BLaER1 (cell line): ENCODE results near the gene CREBBP.

Experiments
- H3K27ac ChIP-seq: shearing (Covaris generic); formaldehyde crosslinking; 2 replicates; pipeline ENCODE4 v1.8.1; 2022
- H3K27me3 ChIP-seq: shearing (Covaris generic); formaldehyde crosslinking; 2 replicates; pipeline ENCODE4 v1.8.1; 2022
- H3K36me3 ChIP-seq: shearing (Covaris generic); formaldehyde crosslinking; 2 replicates; pipeline ENCODE4 v1.8.1; 2022
- H3K4me1 ChIP-seq: shearing (Covaris generic); formaldehyde crosslinking; 2 replicates; pipeline ENCODE4 v1.8.1; 2022
- H3K4me2 ChIP-seq: shearing (Covaris generic); formaldehyde crosslinking; 2 replicates; pipeline ENCODE4 v1.8.1; 2022
- H3K4me3 ChIP-seq: shearing (Covaris generic); formaldehyde crosslinking; 2 replicates; pipeline ENCODE4 v1.8.1; 2022
- H3K9ac ChIP-seq: shearing (Covaris generic); formaldehyde crosslinking; 2 replicates; pipeline ENCODE4 v1.8.1; 2022
- H3K9me3 ChIP-seq: shearing (Covaris generic); formaldehyde crosslinking; 2 replicates; pipeline ENCODE4 v1.8.1; 2022
- H4K20me1 ChIP-seq: shearing (Covaris generic); formaldehyde crosslinking; 2 replicates; pipeline ENCODE4 v1.8.1; 2022
- Cebpa-rat ChIP-seq: shearing (Covaris generic); IDR thresholded peaks from 2 replicates; pipeline ENCODE4 v1.8.1; 2022

Gene CREBBP

GRCh38 chr16:3881499-3881990 is 1.0 kb upstream of the CREBBP start:
- Histone ChIP-seq H3K27ac (peak overlapping the region; percentile 98), H3K9ac (peak overlapping the region; percentile 96), H3K4me2 (peak overlapping the region; percentile 95), H3K36me3 (no peaks in the 10 kb centered on the region), H3K4me3 (peak overlapping the region; percentile 75), H3K27me3 (no peaks in the 10 kb centered on the region), H3K4me1 (peaks cover 44% of the 10 kb centered on the region), H3K9me3 (no peaks in the 10 kb centered on the region), H4K20me1 (peaks cover 33% of the 10 kb centered on the region)
- TF ChIP-seq Cebpa-rat = no peak

GRCh38 chr16:3879887-3880564 is 487 bp downstream of the CREBBP start:
- no peaks in the 10 kb centered on the region for H3K9me3 ChIP-seq
- no peak for TF ChIP-seq Cebpa-rat
- peak overlapping the region; percentile 98 for H3K27ac ChIP-seq
- no peaks in the 10 kb centered on the region for H3K36me3 ChIP-seq
- H4K20me1 ChIP-seq = peaks cover 48% of the 10 kb centered on the region
- H3K4me2 ChIP-seq = peak overlapping the region; percentile 82
- peak overlapping the region; percentile 75 for H3K4me3 ChIP-seq
- peak overlapping the region; percentile 96 for H3K9ac ChIP-seq
- H3K27me3 ChIP-seq = no peaks in the 10 kb centered on the region
- H3K4me1 ChIP-seq = peaks cover 60% of the 10 kb centered on the region

GRCh38 chr16:3879258-3879886 is 1.1 kb downstream of the CREBBP start:
- Histone ChIP-seq H3K4me2 (peak overlapping the region; percentile 82), H3K4me3 (peak overlapping the region; percentile 75), H4K20me1 (peaks cover 55% of the 10 kb centered on the region), H3K36me3 (no peaks in the 10 kb centered on the region; the same call in 1 of the 2 replicates), H3K9me3 (no peaks in the 10 kb centered on the region), H3K9ac (peak overlapping the region; percentile 96), H3K27me3 (no peaks in the 10 kb centered on the region), H3K27ac (peak overlapping the region; percentile 98), H3K4me1 (peaks cover 66% of the 10 kb centered on the region)
- no peak for TF ChIP-seq Cebpa-rat

- Histone ChIP-seq H3K27me3 (no peaks in the 10 kb centered on the region), H3K9me3 (no peaks in the 10 kb centered on the region), H3K4me1 (peaks cover 72% of the 10 kb centered on the region), H3K9ac (peak overlapping the region; percentile 96), H3K4me3 (peak overlapping the region; percentile 75), H3K27ac (no peak overlapping the region), H4K20me1 (peaks cover 62% of the 10 kb centered on the region), H3K36me3 (no peaks in the 10 kb centered on the region; the same call in 1 of the 2 replicates), H3K4me2 (peak overlapping the region; percentile 82)
- no peak for TF ChIP-seq Cebpa-rat
These were observed 1.9 kb downstream of the CREBBP start for GRCh38 chr16:3878610-3879009.

GRCh38 chr16:3876695-3877094 is 3.8 kb downstream of the CREBBP start:
- Histone ChIP-seq H3K4me1 (peaks cover 76% of the 10 kb centered on the region), H4K20me1 (peaks cover 81% of the 10 kb centered on the region), H3K27me3 (no peaks in the 10 kb centered on the region), H3K36me3 (no peaks in the 10 kb centered on the region; the same call in 1 of the 2 replicates), H3K27ac (no peak overlapping the region), H3K9ac (peak overlapping the region; percentile 30; the same call in 1 of the 2 replicates), H3K4me3 (no peak overlapping the region), H3K9me3 (no peaks in the 10 kb centered on the region), H3K4me2 (peak overlapping the region; percentile 82)
- TF ChIP-seq Cebpa-rat = no peak

- peak overlapping the region; percentile 82 for H3K4me2 ChIP-seq
- no peaks in the 10 kb centered on the region; the same call in 1 of the 2 replicates for H3K36me3 ChIP-seq
- H3K27ac ChIP-seq = no peak overlapping the region
- H3K4me1 ChIP-seq = peaks cover 76% of the 10 kb centered on the region
- no peak for TF ChIP-seq Cebpa-rat
- peak overlapping the region; percentile 20; the same call in 1 of the 2 replicates for H3K9ac ChIP-seq
- H3K27me3 ChIP-seq = no peaks in the 10 kb centered on the region
- no peak overlapping the region for H3K4me3 ChIP-seq
- H4K20me1 ChIP-seq = peaks cover 87% of the 10 kb centered on the region
- H3K9me3 ChIP-seq = no peaks in the 10 kb centered on the region
These were observed 4.4 kb downstream of the CREBBP start for GRCh38 chr16:3876160-3876559.

GRCh38 chr16:3874794-3875692 is 5.5 kb downstream of the CREBBP start:
- Histone ChIP-seq H3K9me3 (no peaks in the 10 kb centered on the region), H3K4me3 (no peak overlapping the region), H3K36me3 (no peaks in the 10 kb centered on the region; the same call in 1 of the 2 replicates), H3K4me1 (peaks cover 85% of the 10 kb centered on the region), H3K27me3 (no peaks in the 10 kb centered on the region), H3K27ac (0 out of 2 replicates have a peak overlapping the region, but pooled peaks have one; percentile 35), H4K20me1 (peaks cover 98% of the 10 kb centered on the region), H3K9ac (no peak overlapping the region), H3K4me2 (peak overlapping the region; percentile 82)
- no peak for TF ChIP-seq Cebpa-rat

- peaks cover 91% of the 10 kb centered on the region for H3K4me1 ChIP-seq
- no peak for TF ChIP-seq Cebpa-rat
- H4K20me1 ChIP-seq = peaks cover 100% of the 10 kb centered on the region
- peak overlapping the region; percentile 82 for H3K4me2 ChIP-seq
- no peak overlapping the region for H3K4me3 ChIP-seq
- no peak overlapping the region for H3K9ac ChIP-seq
- H3K9me3 ChIP-seq = no peaks in the 10 kb centered on the region
- no peaks in the 10 kb centered on the region; the same call in 1 of the 2 replicates for H3K36me3 ChIP-seq
- no peaks in the 10 kb centered on the region for H3K27me3 ChIP-seq
- H3K27ac ChIP-seq = no peak overlapping the region
These were observed 6.3 kb downstream of the CREBBP start for GRCh38 chr16:3874242-3874641.

- Histone ChIP-seq H3K27ac (peak overlapping the region; percentile 28; the same call in 1 of the 2 replicates), H4K20me1 (peaks cover 100% of the 10 kb centered on the region), H3K4me3 (no peak overlapping the region), H3K27me3 (no peaks in the 10 kb centered on the region), H3K9ac (no peak overlapping the region), H3K4me1 (peaks cover 97% of the 10 kb centered on the region), H3K4me2 (peak overlapping the region; percentile 82), H3K9me3 (no peaks in the 10 kb centered on the region), H3K36me3 (peaks cover 4% of the 10 kb centered on the region; the same call in 1 of the 2 replicates)
- TF ChIP-seq Cebpa-rat = no peak
These were observed 6.9 kb downstream of the CREBBP start for GRCh38 chr16:3873482-3874173.
